Mesodermal cell (in vitro differentiated cells): ENCODE measurements around the gene UTS2R.

Source experiments
- H3K27ac ChIP-seq: 2 replicates; pipeline ENCODE4 v1.7.0; 2013; ENCODE audit warnings: mild to moderate bottlenecking, low read depth, low read length, moderate library complexity; ENCODE audit not compliant: severe bottlenecking
- H3K36me3 ChIP-seq: 2 replicates; pipeline ENCODE4 v1.7.1; 2013; ENCODE audit warnings: mild to moderate bottlenecking, low read length, moderate library complexity; ENCODE audit not compliant: control insufficient read depth, insufficient read depth
- H3K4me1 ChIP-seq: one replicate; pipeline ENCODE4 v1.7.1; 2013; ENCODE audit warnings: mild to moderate bottlenecking, low read length; ENCODE audit not compliant: insufficient read depth, control insufficient read depth, poor library complexity, severe bottlenecking
- H3K4me3 ChIP-seq: 2 replicates; pipeline ENCODE4 v1.7.0; 2013; ENCODE audit warnings: low read length, control low read depth, mild to moderate bottlenecking; ENCODE audit not compliant: insufficient read depth, poor library complexity, severe bottlenecking; ENCODE audit errors: extremely low read depth
- H3K9me3 ChIP-seq: 2 replicates; pipeline ENCODE4 v1.7.1; 2013; ENCODE audit warnings: mild to moderate bottlenecking, low read length, moderate library complexity; ENCODE audit not compliant: control insufficient read depth
- WGBS, 2 experiments: methylation state at CpG; one replicate each; pipeline ENCODE4 v1.1.5; 2013; ENCODE audit warnings: missing lambda C conversion rate in 2 of 2; ENCODE audit not compliant: insufficient coverage in 2 of 2; 5-methylcytosine and 5-hydroxymethylcytosine counted together

The UTS2R gene

GRCh38 chr17:82396601-82397435, 25.3 kb downstream of the UTS2R start:
- WGBS, 2 experiments, result 79 to 83% methylated on average over 15 of the region's 19 CpGs
- no peaks in the 10 kb centered on the region for H3K9me3 ChIP-seq
- H3K4me1 ChIP-seq, result no peaks in the 10 kb centered on the region
- no peak overlapping the region for H3K4me3 ChIP-seq
- peaks cover 7% of the 10 kb centered on the region for H3K36me3 ChIP-seq
- H3K27ac ChIP-seq, result no peak overlapping the region

- Histone ChIP-seq H3K36me3 (peaks cover 7% of the 10 kb centered on the region), H3K4me1 (no peaks in the 10 kb centered on the region), H3K9me3 (no peaks in the 10 kb centered on the region), H3K27ac (no peak overlapping the region), H3K4me3 (no peak overlapping the region)
- 92% methylated on average over 33 to 35 of the region's 38 CpGs for WGBS, 2 experiments
Observed at GRCh38 chr17:82397449-82398335, 26.1 kb downstream of the UTS2R start.

- no peak overlapping the region for H3K4me3 ChIP-seq
- no peak overlapping the region for H3K27ac ChIP-seq
- H3K36me3 ChIP-seq, result peaks cover 14% of the 10 kb centered on the region
- 95 to 98% methylated on average over 13 of the region's 13 CpGs for WGBS, 2 experiments
- H3K4me1 ChIP-seq, result no peaks in the 10 kb centered on the region
- H3K9me3 ChIP-seq, result no peaks in the 10 kb centered on the region
Observed at GRCh38 chr17:82399041-82399441, 27.5 kb downstream of the UTS2R start.

GRCh38 chr17:82399601-82400101, 28.1 kb downstream of the UTS2R start:
- WGBS, 2 experiments, result 88 to 95% methylated on average over 13 to 16 of the region's 18 CpGs
- Histone ChIP-seq H3K4me3 (no peak overlapping the region), H3K9me3 (no peaks in the 10 kb centered on the region), H3K4me1 (no peaks in the 10 kb centered on the region), H3K36me3 (peaks cover 13% of the 10 kb centered on the region), H3K27ac (no peak overlapping the region)

- Histone ChIP-seq H3K27ac (no peak overlapping the region), H3K4me1 (no peaks in the 10 kb centered on the region), H3K4me3 (no peak overlapping the region), H3K9me3 (no peaks in the 10 kb centered on the region), H3K36me3 (peaks cover 13% of the 10 kb centered on the region)
- WGBS, 2 experiments, result 96% methylated on average over 6 of the region's 7 CpGs; no CpG with 5 or more reads in 1 of the 2 experiments
Observed at GRCh38 chr17:82400206-82400605, 28.6 kb downstream of the UTS2R start.

- WGBS, 2 experiments, result 92 to 98% methylated on average over 8 to 15 of the region's 19 CpGs
Observed at GRCh38 chr17:82400830-82401229, 29.3 kb downstream of the UTS2R start.

GRCh38 chr17:82402865-82403264, 31.3 kb downstream of the UTS2R start:
- 96 to 100% methylated on average over 5 to 7 of the region's 7 CpGs for WGBS, 2 experiments
- Histone ChIP-seq H3K9me3 (no peaks in the 10 kb centered on the region), H3K27ac (no peak overlapping the region), H3K4me3 (no peak overlapping the region), H3K36me3 (peaks cover 19% of the 10 kb centered on the region), H3K4me1 (no peaks in the 10 kb centered on the region)

More at GRCh38 chr17:82400830-82401229, 29.3 kb downstream of the UTS2R start:
- no peaks in the 10 kb centered on the region for H3K4me1 ChIP-seq
- H3K36me3 ChIP-seq, result peaks cover 13% of the 10 kb centered on the region
- H3K9me3 ChIP-seq, result no peaks in the 10 kb centered on the region
- no peak overlapping the region for H3K4me3 ChIP-seq
- H3K27ac ChIP-seq, result no peak overlapping the region

- no peak overlapping the region for H3K27ac ChIP-seq
- 95 to 97% methylated on average over 48 to 67 of the region's 67 CpGs for WGBS, 2 experiments
- H3K4me1 ChIP-seq, result no peaks in the 10 kb centered on the region
- H3K36me3 ChIP-seq, result peaks cover 19% of the 10 kb centered on the region
- H3K4me3 ChIP-seq, result no peak overlapping the region
- H3K9me3 ChIP-seq, result no peaks in the 10 kb centered on the region
Observed at GRCh38 chr17:82403662-82404660, 32.4 kb downstream of the UTS2R start.

GRCh38 chr17:82405051-82405450, 33.5 kb downstream of the UTS2R start:
- Histone ChIP-seq H3K36me3 (peaks cover 18% of the 10 kb centered on the region), H3K4me1 (no peaks in the 10 kb centered on the region), H3K27ac (no peak overlapping the region), H3K9me3 (no peaks in the 10 kb centered on the region), H3K4me3 (no peak overlapping the region)
- WGBS, 2 experiments, result 96 to 98% methylated on average over 11 of the region's 14 CpGs
